GM18511 (cell line): ENCODE measurements around the gene ACOT12.
"Not testable (repeated sequence)": the region's sequence is repeated elsewhere in the genome, so short reads cannot be mapped to it uniquely, and the experiment has no call there.

Experiments
- ATAC-seq: cut with Tn5 transposase; IDR thresholded peaks from one replicate; pipeline ENCODE4 v1.9.1; 2021; ENCODE audit warnings: mild to moderate bottlenecking, moderate library complexity; ENCODE audit not compliant: unreplicated experiment

Gene ACOT12

DNA sequence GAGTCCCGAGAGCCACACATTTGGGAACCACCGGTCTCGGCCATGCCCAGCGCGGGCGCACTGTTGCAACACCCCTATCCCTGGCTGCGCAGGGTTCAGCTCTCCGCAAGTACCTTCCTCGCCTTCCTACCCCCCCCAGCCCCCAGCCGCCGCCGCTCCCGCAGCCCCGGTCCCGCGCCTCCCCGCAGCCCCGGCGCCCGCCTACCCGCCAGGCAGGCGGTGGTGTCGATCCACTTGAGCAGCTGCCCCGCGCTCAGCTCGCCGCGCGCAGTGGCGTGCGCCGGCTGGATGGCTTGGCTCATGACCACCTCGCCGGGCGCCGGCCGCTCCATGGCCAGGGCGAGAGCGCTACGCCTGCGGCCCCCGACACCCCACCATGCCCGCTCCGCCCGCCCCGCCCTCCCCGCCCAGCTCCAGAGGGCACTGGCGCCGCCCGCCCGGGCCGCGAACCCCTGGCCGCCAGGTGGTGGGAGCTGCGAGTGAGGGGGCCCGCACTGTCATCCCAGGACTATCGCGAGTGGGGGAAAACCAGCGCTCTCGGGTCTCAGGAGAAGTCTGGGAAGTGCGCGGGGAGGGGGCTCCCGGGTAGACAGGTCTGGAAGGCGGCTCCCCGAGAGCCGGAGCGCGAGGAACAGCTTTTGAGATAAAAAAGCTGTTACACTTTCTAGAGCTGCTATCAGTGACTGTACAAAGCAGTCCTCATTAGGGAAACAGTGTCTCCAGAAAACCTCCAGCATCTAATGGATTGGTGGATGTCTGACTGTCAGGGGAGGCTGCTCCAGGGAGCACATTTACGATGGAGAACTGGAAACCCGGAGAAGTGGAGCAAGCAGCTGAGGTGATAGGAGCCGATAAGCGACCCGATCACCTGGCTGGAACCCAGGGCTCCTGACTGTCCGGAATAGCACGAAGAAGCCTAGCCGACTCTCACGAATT lies at the start of gene ACOT12:
Gene ACOT12, minus strand, starts transcription at position 352 of the 936 bp plus-strand sequence. Its CDS starts 20 bp downstream, at position 332.
- ATAC-seq, result no peak

DNA sequence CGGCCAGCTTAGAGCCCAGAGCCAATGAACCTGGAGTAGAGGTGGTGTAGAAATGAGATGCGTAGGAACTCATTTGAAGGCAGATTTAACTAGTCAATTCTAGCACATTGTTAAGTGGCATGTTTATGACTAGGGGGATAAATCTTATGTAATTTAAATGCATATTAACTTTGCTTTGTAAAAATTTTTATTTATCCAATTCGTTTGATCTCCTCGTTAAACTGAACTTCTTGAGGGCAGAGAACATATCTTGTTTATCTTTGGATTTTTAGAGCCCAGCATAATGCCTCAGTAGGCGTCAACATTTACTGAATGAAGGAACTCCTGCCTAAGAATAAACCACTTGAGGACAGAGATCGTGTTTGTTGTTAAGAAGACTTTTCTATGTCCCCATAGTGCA lies 41.1 kb upstream of the ACOT12 start:
- no peak for ATAC-seq

DNA sequence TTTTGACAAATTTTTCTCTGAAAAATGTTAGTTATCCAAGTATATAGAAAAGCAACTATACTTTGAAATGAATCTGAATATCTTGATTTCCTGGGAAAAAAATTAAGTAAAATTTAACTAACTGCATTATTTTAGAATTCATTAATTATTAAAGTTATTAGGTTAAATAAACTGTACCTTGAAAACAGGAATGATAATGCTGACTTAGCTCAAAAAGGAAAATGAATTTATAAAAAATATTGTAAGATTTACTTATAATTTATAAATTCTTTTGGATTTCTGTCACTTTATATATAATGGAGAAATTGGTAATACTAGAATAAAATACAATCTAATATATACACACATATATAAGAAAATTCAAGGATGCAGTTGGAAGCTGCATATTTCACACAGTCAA lies 36.1 kb upstream of the ACOT12 start:
- ATAC-seq, result no peak

DNA sequence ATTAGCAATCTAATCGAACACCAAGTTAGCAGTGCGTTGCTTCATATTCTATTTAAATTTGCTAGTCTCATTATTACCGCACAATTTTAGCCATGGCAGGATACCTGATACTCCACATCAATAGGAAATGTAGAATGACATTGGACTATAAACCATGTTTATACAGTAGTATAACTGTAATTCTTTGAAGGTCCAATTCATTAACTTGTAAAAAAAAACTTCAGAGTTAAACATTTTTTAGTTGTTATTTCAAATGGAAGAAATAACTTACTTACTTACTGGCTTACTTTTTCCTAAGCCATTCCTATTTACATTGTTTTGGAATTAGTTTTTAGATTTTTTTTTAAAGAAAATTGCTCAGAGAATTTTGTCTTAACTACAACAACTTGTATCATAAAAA lies 35.4 kb upstream of the ACOT12 start:
- ATAC-seq, result no peak

DNA sequence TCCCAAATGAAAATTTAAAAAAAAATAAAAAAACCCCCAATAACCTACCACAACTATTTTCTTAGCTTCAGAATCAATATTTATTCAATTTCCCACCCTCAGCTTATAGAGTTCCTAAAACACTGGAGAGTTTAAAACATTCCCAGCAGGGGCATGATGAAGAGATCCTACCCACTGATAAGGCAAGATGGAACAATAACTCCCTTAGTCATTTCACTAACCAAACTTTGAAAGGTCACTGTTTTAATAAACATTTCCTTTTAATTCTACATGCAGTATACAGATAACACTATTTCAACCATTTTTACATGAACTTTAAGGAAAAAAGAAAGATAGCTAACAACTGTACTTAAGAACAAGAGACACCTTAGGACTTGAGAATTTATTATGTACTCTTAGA lies 34.9 kb upstream of the ACOT12 start:
- ATAC-seq, result no peak

DNA sequence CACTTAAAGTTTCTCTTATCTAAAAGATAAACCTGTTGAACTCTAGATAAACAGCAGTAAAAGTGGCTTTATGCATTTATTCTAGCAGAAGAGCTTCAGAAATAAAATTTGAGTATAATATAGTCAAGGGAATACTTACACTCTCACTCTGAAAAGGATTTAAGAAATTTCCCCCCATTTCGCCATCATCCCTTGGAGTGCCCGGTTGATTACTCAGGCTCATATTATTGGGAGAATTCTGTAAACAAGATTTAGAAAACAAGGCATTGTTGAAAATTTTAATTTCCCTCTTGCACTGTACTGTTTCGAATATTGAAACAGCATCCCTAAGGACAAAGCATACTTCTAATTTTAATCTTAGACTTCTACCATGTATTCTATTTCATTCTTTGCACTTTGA lies 34.5 kb upstream of the ACOT12 start:
- ATAC-seq, result no peak

DNA sequence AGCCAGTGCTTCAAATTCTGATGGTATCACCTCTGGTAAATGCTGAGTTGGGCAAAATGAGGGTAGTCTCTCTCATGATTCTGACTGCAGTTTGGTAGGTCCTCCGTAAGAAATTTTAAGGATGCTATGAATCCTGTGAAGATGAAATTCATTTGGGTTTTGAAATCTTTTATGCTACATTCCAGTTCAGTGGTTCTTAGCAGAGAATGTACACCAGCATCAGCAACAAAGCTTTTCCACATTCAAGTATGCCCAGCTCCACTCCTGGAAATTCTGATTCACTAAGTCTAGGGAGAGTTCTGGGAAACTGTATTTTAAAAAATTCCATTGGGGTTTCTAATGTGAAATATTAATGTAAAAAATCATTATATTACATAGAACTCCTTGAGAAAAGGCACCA lies 33.6 kb upstream of the ACOT12 start:
- ATAC-seq, result no peak

DNA sequence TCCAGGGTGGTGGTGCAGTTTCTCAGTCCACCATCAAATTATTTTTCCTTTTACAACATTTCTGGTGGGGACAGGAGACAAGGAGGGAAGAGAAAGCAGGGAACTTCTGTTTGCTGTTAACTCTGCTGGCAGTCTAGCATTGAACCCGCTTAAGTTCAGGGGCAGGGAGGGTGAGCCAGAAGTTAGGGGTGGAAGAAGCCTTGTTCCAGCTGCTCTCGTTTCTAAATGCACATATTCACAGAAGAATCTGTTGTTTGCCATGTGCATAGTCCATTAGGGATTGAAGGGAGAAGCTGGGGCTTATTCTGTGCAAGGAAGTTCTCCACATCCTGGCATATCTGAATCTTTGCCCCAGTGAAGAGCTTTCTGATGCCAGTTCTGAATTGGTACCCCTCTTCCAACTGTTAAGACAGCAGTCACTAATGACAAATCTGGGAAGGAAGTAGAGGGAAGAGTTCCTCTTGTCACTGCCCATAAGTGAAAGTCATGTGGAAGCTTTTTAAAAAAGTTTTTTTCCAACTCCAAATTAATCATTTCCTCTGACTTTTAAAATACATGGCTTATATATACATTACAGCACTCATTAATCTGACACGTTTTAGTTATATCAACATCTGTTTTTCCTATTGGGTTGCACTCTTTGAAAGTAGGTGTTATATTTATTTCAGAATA lies 32.6 kb upstream of the ACOT12 start:
- ATAC-seq, result no peak

DNA sequence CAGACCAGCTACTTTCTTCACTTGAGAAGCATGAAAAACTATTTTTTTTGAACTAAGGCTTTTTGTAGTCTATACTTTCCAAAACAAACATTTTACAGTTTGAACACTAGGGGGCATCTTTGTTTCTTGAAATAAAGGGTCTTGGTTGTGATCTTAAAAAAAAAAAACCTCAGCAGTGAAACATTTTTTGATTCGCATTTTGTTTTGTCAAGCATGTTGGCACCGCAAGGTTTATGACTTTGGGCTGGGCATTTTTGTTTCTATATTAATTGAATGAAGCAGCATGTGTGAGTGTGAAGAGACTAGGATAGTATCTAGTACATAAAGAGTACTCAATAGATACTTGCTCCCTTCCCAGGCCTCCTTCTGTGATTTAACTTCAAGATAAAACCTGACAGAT lies 31.6 kb upstream of the ACOT12 start:
- ATAC-seq, result no peak

DNA sequence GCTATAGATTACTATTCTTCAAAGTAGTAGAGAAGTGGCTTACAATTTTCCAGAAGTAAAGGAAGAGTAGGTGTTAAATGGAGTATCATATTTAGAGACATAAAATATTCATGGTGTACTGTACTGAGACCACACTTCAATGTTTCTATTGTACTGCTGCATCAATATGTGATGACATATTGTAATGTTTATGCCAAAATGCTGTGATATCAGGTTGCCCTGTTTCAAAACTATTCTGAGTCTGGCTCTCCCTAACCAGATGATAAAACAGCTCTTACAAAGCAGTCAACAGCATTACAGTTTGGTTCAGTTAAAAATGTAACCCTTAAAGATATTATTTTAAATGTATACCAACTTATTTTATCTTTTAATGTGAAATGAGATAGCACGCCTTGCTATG lies 30.8 kb upstream of the ACOT12 start:
- ATAC-seq, result no peak

DNA sequence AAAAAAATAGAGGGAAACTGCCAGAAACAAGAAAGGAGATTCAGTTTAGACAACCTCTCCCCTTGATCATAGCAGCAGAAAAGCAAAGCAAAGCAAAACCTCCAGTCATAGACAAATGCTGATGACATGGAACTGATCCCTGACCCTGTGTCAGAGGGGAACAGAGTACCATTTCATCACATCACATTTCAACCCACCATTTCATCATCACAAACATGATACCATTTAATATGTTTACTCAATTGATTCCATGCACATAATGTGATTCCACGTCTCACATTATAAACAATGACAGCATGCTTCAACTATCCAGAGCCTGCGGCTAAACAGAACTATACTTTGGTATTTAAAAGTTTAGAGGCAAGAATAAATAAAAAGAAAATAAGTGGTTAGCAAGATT lies 28.7 kb upstream of the ACOT12 start:
- no peak for ATAC-seq

DNA sequence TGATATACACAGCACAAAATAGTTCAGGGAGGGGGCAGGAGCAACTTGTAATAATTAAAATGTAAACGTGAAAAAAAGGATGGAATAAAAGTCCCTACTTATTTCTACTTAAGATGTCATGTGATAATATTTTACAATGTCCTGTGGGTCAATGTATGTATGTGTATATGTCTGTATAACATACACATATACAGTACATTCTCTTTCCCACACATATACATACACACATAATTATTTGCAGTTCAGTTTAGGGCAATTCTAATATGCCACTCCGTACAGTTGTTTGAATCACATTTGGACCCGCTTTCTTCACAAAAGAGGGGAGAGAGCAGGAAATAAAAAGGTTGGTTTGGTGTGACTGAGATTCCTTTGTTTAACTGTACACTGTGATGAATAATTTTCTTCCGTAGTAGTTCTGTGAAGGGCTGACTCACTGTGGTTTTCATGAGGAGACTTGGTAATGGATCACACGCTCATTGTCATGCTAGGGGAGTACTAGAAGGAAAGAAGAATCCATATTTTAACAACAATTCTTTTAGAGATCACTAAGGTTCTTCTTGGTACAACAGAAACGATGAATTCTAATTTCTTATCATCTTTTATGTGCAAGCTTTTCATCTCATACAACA lies 26.2 kb upstream of the ACOT12 start:
- no peak for ATAC-seq

DNA sequence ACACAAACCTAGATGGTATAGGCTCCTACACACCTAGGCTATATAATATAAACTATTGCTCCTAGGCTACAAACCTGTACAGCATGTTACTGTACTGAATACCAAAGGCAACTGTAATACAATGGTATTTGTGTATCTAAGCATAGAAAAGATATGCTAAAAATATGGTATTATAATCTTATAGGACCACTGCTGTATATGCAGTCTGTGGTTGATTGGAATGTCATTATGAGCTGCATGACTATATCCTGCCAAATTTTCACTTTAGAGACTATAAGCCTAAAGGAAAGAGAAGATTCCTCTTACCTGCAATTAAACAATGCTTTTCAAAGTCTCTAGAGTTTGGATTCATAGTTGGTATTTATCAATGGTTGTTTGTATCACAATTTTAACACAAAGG lies 24.7 kb upstream of the ACOT12 start:
- ATAC-seq, result no peak

DNA sequence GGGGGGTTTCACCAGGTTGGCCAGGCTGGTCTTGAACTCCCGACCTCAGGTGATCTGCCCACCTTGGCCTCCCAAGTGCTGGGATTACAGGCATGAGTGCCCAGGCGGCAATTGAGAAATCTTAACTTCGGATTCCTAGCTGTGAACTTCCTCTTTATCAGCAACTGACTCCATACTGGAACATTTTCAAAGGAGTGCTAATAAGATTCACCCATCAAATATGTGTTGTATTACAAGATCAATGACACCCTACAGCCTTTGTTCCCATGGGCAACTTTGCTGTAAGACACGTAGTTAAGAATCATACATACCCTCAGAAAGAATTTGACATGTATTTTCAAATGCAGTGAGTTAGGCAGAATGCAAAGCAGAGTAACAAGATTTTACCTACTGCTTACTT lies 23.1 kb upstream of the ACOT12 start:
- no peak for ATAC-seq

DNA sequence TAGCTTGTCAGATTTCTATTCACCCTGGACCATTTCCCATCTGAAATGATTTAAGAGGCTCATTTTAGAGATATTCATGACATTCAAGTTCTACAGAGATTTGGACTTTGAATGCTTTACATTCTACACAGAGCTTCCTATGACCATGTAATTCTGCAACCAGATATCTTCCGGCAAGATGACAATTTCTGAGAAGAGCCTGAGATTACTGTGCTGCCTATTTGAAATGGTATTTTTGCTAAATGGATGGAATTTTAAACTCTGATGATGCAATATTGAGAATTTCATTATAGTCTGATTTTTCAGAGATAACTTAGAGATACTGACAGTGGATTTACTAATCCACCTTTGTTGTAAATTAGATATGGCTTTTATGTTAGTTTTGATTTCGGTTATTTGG lies 16.0 kb upstream of the ACOT12 start:
- ATAC-seq, result no peak

DNA sequence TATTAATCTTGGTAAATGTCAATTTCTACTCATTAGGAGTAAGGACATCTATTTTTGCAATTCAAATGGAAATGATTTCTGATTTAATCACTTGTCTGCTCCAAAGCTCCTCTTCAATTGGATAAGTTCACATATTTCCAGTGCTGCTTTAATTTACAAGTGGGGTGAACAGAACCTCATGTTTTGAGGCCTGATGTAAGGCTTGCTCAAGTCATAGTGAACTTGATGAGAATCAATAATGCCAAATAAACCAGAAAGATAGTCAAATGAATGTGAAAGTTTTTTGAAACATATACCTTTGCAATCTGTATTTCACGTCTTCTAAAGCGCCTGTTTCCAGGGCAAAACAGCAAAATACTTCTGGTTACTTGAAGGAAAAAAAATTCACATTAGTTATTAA lies 15.4 kb upstream of the ACOT12 start:
- no peak for ATAC-seq

DNA sequence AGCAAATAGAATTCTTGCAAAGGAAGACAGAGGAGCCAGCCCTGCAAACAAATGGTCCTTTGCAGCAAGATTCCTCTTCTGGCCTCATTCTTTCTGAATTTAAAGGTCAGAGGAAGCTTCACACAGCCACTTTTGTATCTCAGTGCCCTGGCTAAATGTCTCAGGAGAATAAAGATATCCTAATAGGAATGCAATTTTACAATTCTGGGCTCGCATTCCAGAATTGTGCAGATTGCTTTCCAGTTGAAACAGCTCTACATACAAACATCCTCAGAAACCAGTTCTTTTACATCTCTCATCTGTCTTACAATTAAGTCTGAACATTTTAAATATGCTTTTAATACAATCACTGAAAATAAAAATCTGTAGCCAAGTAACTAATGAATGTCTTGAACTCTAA lies 14.6 kb upstream of the ACOT12 start:
- ATAC-seq, result no peak

DNA sequence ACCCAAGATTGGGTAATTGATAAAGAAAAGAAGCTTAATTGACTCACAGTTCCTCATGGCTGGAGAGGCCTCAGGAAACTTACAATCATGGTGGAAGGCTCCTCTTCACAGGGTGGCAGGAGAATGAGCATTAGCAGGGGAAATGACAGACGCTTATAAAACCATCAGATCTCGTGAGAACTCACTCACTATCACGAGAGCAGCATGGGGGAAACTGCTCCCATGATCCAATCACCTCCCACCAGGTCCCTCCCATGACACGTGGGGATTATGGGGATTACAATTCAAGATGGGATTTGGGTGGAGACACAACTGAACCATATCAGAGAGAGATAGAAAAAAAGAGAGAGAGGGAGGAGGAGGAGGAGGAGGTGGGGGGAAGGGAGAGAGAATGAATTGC lies 13.9 kb upstream of the ACOT12 start:
- not testable (repeated sequence) for ATAC-seq

DNA sequence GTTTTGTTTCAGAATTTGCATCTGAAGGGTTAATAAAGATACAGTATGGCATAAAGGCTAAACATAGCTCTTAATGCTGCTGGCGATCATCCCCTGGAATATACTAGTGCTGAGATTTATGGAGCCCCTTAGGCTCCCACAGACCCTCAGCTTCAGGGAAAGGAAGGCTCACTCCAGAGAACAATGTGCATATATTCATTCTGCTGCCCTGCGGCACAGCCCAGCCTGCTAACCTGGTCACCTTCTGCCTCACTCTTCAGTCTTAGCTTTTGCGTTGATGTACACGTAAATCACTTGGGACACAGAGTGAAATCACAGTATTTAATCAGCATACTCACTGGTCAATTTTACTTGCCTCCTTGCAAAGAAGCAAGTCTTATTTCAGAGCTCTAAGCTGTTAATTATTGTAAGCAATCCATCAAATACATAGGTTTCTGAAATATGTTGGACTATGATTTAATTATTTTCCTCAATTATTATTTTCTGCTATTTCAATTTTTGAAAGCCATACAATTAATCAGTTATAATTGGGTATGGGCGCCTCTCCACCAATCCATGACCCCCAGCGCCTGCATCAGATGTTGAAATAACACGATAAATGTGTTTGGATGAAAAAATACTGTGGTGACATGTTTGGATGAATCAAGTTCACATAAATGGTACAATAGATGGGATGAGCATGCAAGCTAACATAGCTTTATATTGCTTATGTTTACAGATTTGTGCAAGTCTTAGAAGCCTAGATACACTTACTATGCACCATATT lies 11.4 kb upstream of the ACOT12 start:
- ATAC-seq, result no peak

DNA sequence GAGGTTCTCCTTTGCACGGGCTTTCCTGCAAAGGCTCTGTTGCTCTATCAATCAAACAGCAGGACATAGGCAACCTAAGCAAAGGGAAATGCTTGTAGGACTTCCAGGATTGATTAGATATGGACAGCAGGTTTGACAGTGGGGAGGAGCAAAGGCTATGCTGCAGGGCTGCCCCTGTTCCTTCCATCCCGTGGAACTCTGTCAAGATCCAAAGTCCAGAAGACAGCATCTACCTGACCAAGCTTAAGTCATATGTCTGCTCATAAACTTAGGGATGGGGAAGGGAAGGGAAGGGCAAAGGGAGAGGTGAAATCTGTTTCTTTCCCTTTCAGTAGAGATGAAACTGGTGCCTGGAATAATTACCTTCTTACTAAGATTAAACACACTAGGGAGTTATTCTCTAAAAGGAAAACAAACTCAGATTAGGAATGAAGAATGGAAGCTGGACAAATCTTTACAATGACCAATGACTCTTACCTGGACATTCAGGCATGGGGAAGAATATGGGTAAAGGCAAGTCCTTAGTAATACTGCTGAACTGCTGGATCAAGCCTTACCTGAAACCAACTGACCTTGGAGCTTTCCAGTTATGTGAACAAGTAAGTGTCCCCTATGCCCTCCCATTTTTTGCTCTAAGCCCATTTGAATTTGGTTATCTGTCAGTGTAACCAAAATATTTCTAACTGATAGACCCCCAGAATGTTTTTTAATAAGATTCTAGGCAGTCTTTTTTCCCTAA lies 8.4 kb upstream of the ACOT12 start:
- ATAC-seq, result no peak
